WTC11 (cell line): Measurements from ENCODE around the gene SDHB. TPM values are rescaled to one million over a fixed set of nuclear protein-coding genes. Genes with fewer than 3 reads are reported as not detected.

ENCODE experiments used
- ATAC-seq: fragments of 200-7000 bp; cut with Tn5 transposase; 2 replicates; pipeline ENCODE4 v1.10.0; 2021; ENCODE audit warnings: mild to moderate bottlenecking, moderate library complexity
- CTCF ChIA-PET: fragments of 300-600 bp; sonication (Branson Sonifier 250); formaldehyde crosslinking; loops from one replicate; lab custom pipeline; 2021; ENCODE audit warnings: antibody characterized with exemption; lab: Charles Lee
- POLR2A ChIA-PET: fragments of 350-600 bp; sonication (Branson Sonifier 250); formaldehyde crosslinking; loops from one replicate; lab custom pipeline; 2021; ENCODE audit warnings: antibody characterized with exemption; lab: Charles Lee
- DNase-seq: peaks from one replicate; pipeline ENCODE4 v3.0.0; 2021; ENCODE audit warnings: low spot score
- H3K27ac Mint-ChIP-seq: 2 replicates; pipeline ENCODE4 v1.8.0; 2021; ENCODE audit warnings: mixed read lengths
- H3K27me3 Mint-ChIP-seq: 2 replicates; pipeline ENCODE4 v1.8.0; 2021; ENCODE audit warnings: low read depth, mild to moderate bottlenecking, moderate library complexity, mixed read lengths
- H3K36me3 Mint-ChIP-seq: 2 replicates; pipeline ENCODE4 v1.8.0; 2021; ENCODE audit warnings: mixed read lengths
- H3K4me1 Mint-ChIP-seq: 2 replicates; pipeline ENCODE4 v1.8.0; 2022; ENCODE audit warnings: mixed read lengths
- H3K4me3 Mint-ChIP-seq: 2 replicates; pipeline ENCODE4 v1.8.0; 2021; ENCODE audit warnings: mild to moderate bottlenecking, moderate library complexity, mixed read lengths
- H3K9me3 Mint-ChIP-seq: 2 replicates; pipeline ENCODE4 v1.8.0; 2021; ENCODE audit warnings: mixed read lengths
- CREB1 ChIP-seq: sonication (generic); formaldehyde crosslinking; IDR thresholded peaks from 2 replicates; pipeline ENCODE4 v1.8.0; 2023; ENCODE audit warnings: mild to moderate bottlenecking, missing genetic modification reagents
- CREM ChIP-seq: sonication (generic); formaldehyde crosslinking; IDR thresholded peaks from 2 replicates; pipeline ENCODE4 v1.8.1; 2022; ENCODE audit warnings: mild to moderate bottlenecking, missing genetic modification reagents, moderate library complexity
- GABPB1 ChIP-seq: sonication (generic); formaldehyde crosslinking; IDR thresholded peaks from 2 replicates; pipeline ENCODE4 v1.8.1; 2023; ENCODE audit warnings: mild to moderate bottlenecking, missing genetic modification reagents
- HMGA2 ChIP-seq: fragments of 250-450 bp; sonication (Bioruptor Pico); IDR thresholded peaks from 2 replicates; pipeline ENCODE4 v1.4.0; 2021; ENCODE audit warnings: mild to moderate bottlenecking, moderate library complexity
- HMGXB4 ChIP-seq: sonication (generic); formaldehyde crosslinking; IDR thresholded peaks from 2 replicates; pipeline ENCODE4 v1.8.1; 2023; ENCODE audit warnings: mild to moderate bottlenecking, moderate library complexity, missing genetic modification reagents
- IRF1 ChIP-seq: sonication (generic); formaldehyde crosslinking; IDR thresholded peaks from 2 replicates; pipeline ENCODE4 v1.8.0; 2023; ENCODE audit warnings: missing genetic modification reagents
- IRF2 ChIP-seq: sonication (generic); formaldehyde crosslinking; IDR thresholded peaks from 2 replicates; pipeline ENCODE4 v1.8.0; 2022; ENCODE audit warnings: low read depth, missing genetic modification reagents, borderline replicate concordance
- NFATC4 ChIP-seq: fragments of 250-450 bp; sonication (Bioruptor Pico); IDR thresholded peaks from 2 replicates; pipeline ENCODE4 v1.9.0; 2021; ENCODE audit warnings: mild to moderate bottlenecking
- NR1H2 ChIP-seq: sonication (generic); formaldehyde crosslinking; IDR thresholded peaks from 2 replicates; pipeline ENCODE4 v1.9.0; 2021; ENCODE audit warnings: mild to moderate bottlenecking, moderate library complexity, missing genetic modification reagents
- NR2C2 ChIP-seq: sonication (generic); formaldehyde crosslinking; IDR thresholded peaks from 2 replicates; pipeline ENCODE4 v1.8.0; 2022; ENCODE audit warnings: mild to moderate bottlenecking, missing genetic modification reagents
- PRRX2 ChIP-seq: fragments of 250-450 bp; sonication (Bioruptor Pico); IDR thresholded peaks from 2 replicates; pipeline ENCODE4 v1.8.0; 2021; ENCODE audit warnings: mild to moderate bottlenecking
- SMAD3 ChIP-seq: sonication (generic); formaldehyde crosslinking; IDR thresholded peaks from 2 replicates; pipeline ENCODE4 v1.8.0; 2022; ENCODE audit warnings: missing genetic modification reagents, mild to moderate bottlenecking, borderline replicate concordance
- SMAD4 ChIP-seq: sonication (generic); formaldehyde crosslinking; IDR thresholded peaks from 2 replicates; pipeline ENCODE4 v1.8.0; 2022; ENCODE audit warnings: mild to moderate bottlenecking, missing genetic modification reagents
- TCF7 ChIP-seq: sonication (generic); formaldehyde crosslinking; IDR thresholded peaks from 2 replicates; pipeline ENCODE4 v1.8.0; 2022; ENCODE audit warnings: mild to moderate bottlenecking, low read depth, missing genetic modification reagents, moderate library complexity
- ZNF121 ChIP-seq: sonication (generic); formaldehyde crosslinking; IDR thresholded peaks from 2 replicates; pipeline ENCODE4 v1.8.0; 2023; ENCODE audit warnings: missing genetic modification reagents
- ZNF425 ChIP-seq: fragments of 250-450 bp; sonication (Bioruptor Pico); conservative IDR thresholded peaks from 2 replicates; pipeline ENCODE4 v1.9.0; 2021; ENCODE audit warnings: mild to moderate bottlenecking
- ZNF512 ChIP-seq: sonication (generic); formaldehyde crosslinking; IDR thresholded peaks from 2 replicates; pipeline ENCODE4 v1.8.1; 2022; ENCODE audit warnings: missing genetic modification reagents, borderline replicate concordance
- total RNA-seq: library from RNA; stranded (reverse); gene quantifications from 3 replicates; pipeline ENCODE4 v1.2.3, GENCODE V29; 2021
- TF ChIP-seq, protein P1 (sequence below): sonication (generic); formaldehyde crosslinking; IDR thresholded peaks from 2 replicates; pipeline ENCODE4 v1.8.1; 2023; ENCODE audit warnings: mild to moderate bottlenecking, missing genetic modification reagents
- TF ChIP-seq, protein P2 (sequence below): fragments of 250-450 bp; sonication (Bioruptor Pico); IDR thresholded peaks from 2 replicates; pipeline ENCODE4 v1.9.0; 2021; ENCODE audit warnings: mild to moderate bottlenecking, borderline replicate concordance
- TF ChIP-seq, protein P3 (sequence below): fragments of 200-600 bp; IDR thresholded peaks from 2 replicates; pipeline ENCODE4 v1.8.0; 2022; ENCODE audit warnings: antibody characterized with exemption
- TF ChIP-seq, protein P4 (sequence below): sonication (generic); formaldehyde crosslinking; IDR thresholded peaks from 2 replicates; pipeline ENCODE4 v1.8.0; 2022; ENCODE audit warnings: mild to moderate bottlenecking, missing genetic modification reagents

The SDHB gene
- total RNA-seq, 1 experiment from 2014 or later = 89.5 TPM

DNA sequence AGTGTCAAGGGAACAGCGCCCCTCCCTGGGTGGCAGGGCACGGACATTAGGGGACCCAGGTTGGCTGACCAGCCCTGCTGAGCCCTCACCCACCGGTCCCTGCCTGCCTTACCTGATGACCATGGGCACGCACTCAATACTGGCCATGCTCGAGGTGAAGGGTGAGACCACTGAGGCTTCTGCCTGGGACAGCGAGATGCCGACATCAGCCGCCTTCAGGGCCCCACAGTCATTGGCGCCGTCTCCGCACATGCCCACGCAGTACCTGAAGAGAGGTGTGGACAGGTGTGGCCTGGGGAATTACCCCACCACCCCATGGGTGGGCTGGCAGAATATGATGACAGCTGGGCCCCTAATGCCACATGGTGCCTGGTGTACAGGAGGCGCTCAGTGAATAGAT, 65.6 kb downstream of the SDHB start:
- Mint-ChIP-seq H3K9me3 (no peaks in the 10 kb centered on the region), H3K4me1 (peaks cover 6% of the 10 kb centered on the region), H3K27ac (no peak overlapping the region), H3K4me3 (no peak overlapping the region), H3K36me3 (no peaks in the 10 kb centered on the region), H3K27me3 (no peaks in the 10 kb centered on the region)
- ATAC-seq = no peak
- CTCF ChIA-PET = interaction anchor here (1.8 to 5.3 kb wide), 6 partner anchors 10 to 367 kb away, joined by 15 to 67 read pairs (median 29); no protein-coding TSS in a partner anchor
- POLR2A ChIA-PET = no interaction called here
- DNase-seq = no peak
- TF ChIP-seq SMAD3 (CRISPR knock-in tag) (no peak), IRF1 (CRISPR knock-in tag) (no peak), NR2C2 (CRISPR knock-in tag) (no peak), NFATC4 (no peak), CREB1 (CRISPR knock-in tag) (no peak), SMAD4 (CRISPR knock-in tag) (no peak), PRRX2 (CRISPR knock-in tag) (no peak), ZNF425 (CRISPR knock-in tag) (no peak), TCF7 (CRISPR knock-in tag) (no peak), HMGA2 (CRISPR knock-in tag) (no peak), NR1H2 (CRISPR knock-in tag) (no peak), CREM (no peak), ZNF512 (CRISPR knock-in tag) (no peak), GABPB1 (CRISPR knock-in tag) (no peak)
- TF ChIP-seq, protein P1, sequence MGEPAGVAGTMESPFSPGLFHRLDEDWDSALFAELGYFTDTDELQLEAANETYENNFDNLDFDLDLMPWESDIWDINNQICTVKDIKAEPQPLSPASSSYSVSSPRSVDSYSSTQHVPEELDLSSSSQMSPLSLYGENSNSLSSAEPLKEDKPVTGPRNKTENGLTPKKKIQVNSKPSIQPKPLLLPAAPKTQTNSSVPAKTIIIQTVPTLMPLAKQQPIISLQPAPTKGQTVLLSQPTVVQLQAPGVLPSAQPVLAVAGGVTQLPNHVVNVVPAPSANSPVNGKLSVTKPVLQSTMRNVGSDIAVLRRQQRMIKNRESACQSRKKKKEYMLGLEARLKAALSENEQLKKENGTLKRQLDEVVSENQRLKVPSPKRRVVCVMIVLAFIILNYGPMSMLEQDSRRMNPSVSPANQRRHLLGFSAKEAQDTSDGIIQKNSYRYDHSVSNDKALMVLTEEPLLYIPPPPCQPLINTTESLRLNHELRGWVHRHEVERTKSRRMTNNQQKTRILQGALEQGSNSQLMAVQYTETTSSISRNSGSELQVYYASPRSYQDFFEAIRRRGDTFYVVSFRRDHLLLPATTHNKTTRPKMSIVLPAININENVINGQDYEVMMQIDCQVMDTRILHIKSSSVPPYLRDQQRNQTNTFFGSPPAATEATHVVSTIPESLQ (CRISPR knock-in tag) = no peak

DNA sequence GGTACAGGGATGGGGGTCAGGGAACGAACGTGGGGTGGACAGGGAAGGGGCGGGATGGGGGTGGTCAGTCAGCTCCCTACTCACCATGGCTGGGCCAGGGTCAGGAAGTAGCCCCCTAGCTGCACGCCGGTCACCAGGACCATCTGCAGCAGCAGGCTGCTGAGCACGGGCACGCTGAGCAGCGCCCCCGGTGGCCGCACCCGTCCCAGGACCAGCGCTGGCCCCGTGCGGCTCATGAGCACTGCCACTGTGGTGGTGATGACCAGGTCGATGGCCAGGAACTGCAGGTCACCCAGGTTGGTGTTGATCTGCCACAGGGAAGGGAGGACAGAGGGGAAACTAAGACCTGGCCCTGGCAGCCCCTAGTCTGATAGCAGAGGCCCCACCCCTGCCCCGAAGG, 66.9 kb downstream of the SDHB start:
- peak; percentile 89 for ATAC-seq
- POLR2A ChIA-PET = interaction anchor here (1.0 kb wide), 1 partner anchor 22 kb away, joined by 3 read pairs; no protein-coding TSS in a partner anchor
- Mint-ChIP-seq H3K9me3 (no peaks in the 10 kb centered on the region), H3K4me3 (no peak overlapping the region), H3K36me3 (no peaks in the 10 kb centered on the region), H3K27me3 (no peaks in the 10 kb centered on the region), H3K4me1 (peaks cover 10% of the 10 kb centered on the region), H3K27ac (no peak overlapping the region)
- CTCF ChIA-PET = interaction anchor here (0.6 to 5.3 kb wide), 39 partner anchors 9 to 366 kb away, joined by 3 to 67 read pairs (median 5); partner anchors contain the start of genes CROCC and PADI2
- DNase-seq = peak; percentile 83
- TF ChIP-seq HMGXB4 (CRISPR knock-in tag) (0 out of 2 replicates have a peak, but pooled peaks have one; percentile 36), ZNF121 (CRISPR knock-in tag) (0 out of 2 replicates have a peak, but pooled peaks have one; percentile 26), IRF2 (CRISPR knock-in tag) (no peak), NFATC4 (no peak)
- TF ChIP-seq, protein P2, sequence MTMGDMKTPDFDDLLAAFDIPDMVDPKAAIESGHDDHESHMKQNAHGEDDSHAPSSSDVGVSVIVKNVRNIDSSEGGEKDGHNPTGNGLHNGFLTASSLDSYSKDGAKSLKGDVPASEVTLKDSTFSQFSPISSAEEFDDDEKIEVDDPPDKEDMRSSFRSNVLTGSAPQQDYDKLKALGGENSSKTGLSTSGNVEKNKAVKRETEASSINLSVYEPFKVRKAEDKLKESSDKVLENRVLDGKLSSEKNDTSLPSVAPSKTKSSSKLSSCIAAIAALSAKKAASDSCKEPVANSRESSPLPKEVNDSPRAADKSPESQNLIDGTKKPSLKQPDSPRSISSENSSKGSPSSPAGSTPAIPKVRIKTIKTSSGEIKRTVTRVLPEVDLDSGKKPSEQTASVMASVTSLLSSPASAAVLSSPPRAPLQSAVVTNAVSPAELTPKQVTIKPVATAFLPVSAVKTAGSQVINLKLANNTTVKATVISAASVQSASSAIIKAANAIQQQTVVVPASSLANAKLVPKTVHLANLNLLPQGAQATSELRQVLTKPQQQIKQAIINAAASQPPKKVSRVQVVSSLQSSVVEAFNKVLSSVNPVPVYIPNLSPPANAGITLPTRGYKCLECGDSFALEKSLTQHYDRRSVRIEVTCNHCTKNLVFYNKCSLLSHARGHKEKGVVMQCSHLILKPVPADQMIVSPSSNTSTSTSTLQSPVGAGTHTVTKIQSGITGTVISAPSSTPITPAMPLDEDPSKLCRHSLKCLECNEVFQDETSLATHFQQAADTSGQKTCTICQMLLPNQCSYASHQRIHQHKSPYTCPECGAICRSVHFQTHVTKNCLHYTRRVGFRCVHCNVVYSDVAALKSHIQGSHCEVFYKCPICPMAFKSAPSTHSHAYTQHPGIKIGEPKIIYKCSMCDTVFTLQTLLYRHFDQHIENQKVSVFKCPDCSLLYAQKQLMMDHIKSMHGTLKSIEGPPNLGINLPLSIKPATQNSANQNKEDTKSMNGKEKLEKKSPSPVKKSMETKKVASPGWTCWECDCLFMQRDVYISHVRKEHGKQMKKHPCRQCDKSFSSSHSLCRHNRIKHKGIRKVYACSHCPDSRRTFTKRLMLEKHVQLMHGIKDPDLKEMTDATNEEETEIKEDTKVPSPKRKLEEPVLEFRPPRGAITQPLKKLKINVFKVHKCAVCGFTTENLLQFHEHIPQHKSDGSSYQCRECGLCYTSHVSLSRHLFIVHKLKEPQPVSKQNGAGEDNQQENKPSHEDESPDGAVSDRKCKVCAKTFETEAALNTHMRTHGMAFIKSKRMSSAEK (CRISPR knock-in tag) = no peak
- TF ChIP-seq, protein P3, sequence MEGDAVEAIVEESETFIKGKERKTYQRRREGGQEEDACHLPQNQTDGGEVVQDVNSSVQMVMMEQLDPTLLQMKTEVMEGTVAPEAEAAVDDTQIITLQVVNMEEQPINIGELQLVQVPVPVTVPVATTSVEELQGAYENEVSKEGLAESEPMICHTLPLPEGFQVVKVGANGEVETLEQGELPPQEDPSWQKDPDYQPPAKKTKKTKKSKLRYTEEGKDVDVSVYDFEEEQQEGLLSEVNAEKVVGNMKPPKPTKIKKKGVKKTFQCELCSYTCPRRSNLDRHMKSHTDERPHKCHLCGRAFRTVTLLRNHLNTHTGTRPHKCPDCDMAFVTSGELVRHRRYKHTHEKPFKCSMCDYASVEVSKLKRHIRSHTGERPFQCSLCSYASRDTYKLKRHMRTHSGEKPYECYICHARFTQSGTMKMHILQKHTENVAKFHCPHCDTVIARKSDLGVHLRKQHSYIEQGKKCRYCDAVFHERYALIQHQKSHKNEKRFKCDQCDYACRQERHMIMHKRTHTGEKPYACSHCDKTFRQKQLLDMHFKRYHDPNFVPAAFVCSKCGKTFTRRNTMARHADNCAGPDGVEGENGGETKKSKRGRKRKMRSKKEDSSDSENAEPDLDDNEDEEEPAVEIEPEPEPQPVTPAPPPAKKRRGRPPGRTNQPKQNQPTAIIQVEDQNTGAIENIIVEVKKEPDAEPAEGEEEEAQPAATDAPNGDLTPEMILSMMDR = peak; percentile 76
- TF ChIP-seq, protein P4, sequence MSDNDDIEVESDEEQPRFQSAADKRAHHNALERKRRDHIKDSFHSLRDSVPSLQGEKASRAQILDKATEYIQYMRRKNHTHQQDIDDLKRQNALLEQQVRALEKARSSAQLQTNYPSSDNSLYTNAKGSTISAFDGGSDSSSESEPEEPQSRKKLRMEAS (CRISPR knock-in tag) = no peak
